GM21723 (cell line): ENCODE data around the gene ASCL5.
A peak's percentile ranks its signal among the peaks of the same experiment; 100 is the strongest.
"Not testable (repeated sequence)": the region's sequence is repeated elsewhere in the genome, so short reads cannot be mapped to it uniquely, and the experiment has no call there.

Experiments
- ATAC-seq: cut with Tn5 transposase; IDR thresholded peaks from one replicate; pipeline ENCODE4 v1.9.1; 2021; ENCODE audit warnings: mild to moderate bottlenecking, moderate library complexity; ENCODE audit not compliant: unreplicated experiment

ASCL5 gene

GRCh38 chr1:201126832-201127754 is at the start of gene ASCL5:
Gene ASCL5, minus strand, starts transcription at chr1:201127184. Its CDS starts 11,812 bp downstream, at chr1:201115372.
- ATAC-seq, result no peak

- no peak for ATAC-seq
Observed at GRCh38 chr1:201175820-201176500, 49.0 kb upstream of the ASCL5 start.

GRCh38 chr1:201173736-201174135 is 46.8 kb upstream of the ASCL5 start:
- ATAC-seq, result no peak

- no peak for ATAC-seq
Observed at GRCh38 chr1:201172999-201173610, 46.1 kb upstream of the ASCL5 start.

GRCh38 chr1:201172326-201172725 is 45.3 kb upstream of the ASCL5 start:
- no peak for ATAC-seq

- ATAC-seq, result peak; percentile 51
Observed at GRCh38 chr1:201171063-201172036, 44.4 kb upstream of the ASCL5 start.

GRCh38 chr1:201170533-201171062 is 43.6 kb upstream of the ASCL5 start:
- ATAC-seq, result peak; percentile 97

GRCh38 chr1:201169971-201170532 is 43.1 kb upstream of the ASCL5 start:
- no peak for ATAC-seq

GRCh38 chr1:201169203-201169602 is 42.2 kb upstream of the ASCL5 start:
- no peak for ATAC-seq

- no peak for ATAC-seq
Observed at GRCh38 chr1:201167041-201167991, 40.3 kb upstream of the ASCL5 start.

GRCh38 chr1:201164645-201165044 is 37.7 kb upstream of the ASCL5 start:
- no peak for ATAC-seq

GRCh38 chr1:201163707-201164106 is 36.7 kb upstream of the ASCL5 start:
- ATAC-seq, result no peak

GRCh38 chr1:201163036-201163435 is 36.1 kb upstream of the ASCL5 start:
- not testable (repeated sequence) for ATAC-seq

- no peak for ATAC-seq
Observed at GRCh38 chr1:201157949-201158348, 31.0 kb upstream of the ASCL5 start.

- ATAC-seq, result no peak
Observed at GRCh38 chr1:201156819-201157218, 29.8 kb upstream of the ASCL5 start.

- ATAC-seq, result no peak
Observed at GRCh38 chr1:201156346-201156745, 29.4 kb upstream of the ASCL5 start.

- no peak for ATAC-seq
Observed at GRCh38 chr1:201155354-201155753, 28.4 kb upstream of the ASCL5 start.

- ATAC-seq, result peak; percentile 98
Observed at GRCh38 chr1:201154389-201155165, 27.6 kb upstream of the ASCL5 start, which contains the start of gene TMEM9. Gene TMEM9, minus strand, starts transcription at chr1:201154474. Its CDS starts 551 bp downstream, at chr1:201153923.
